Measurements from ENCODE around the gene THRB. TPM values are rescaled to one million over a fixed set of nuclear protein-coding genes. Genes with fewer than 3 reads are reported as not detected.

The THRB gene
- total and polyA plus RNA-seq, 7 experiments from 2014 or later, result 0.05 to 1.0 (median 0.16) TPM; not detected in 4

- DNase-seq, result no peak
- no peaks in the 10 kb centered on the region for H3K9me3 Mint-ChIP-seq
- no peak overlapping the region for H3K27ac Mint-ChIP-seq
- H3K27ac ChIP-seq (ENCODE audit: low read depth, low read length), result no peak overlapping the region
- H3K4me1 Mint-ChIP-seq, result peaks cover 0 to 3% (median 0%) of the 10 kb centered on the region in 7 donors
- H3K4me3 Mint-ChIP-seq, result no peak overlapping the region
- H3K4me1 ChIP-seq (ENCODE audit: control insufficient read depth in 2 of 2, insufficient read depth in 2 of 2, low read length in 2 of 2), result no peaks in the 10 kb centered on the region
- H3K36me3 Mint-ChIP-seq, result no peaks in the 10 kb centered on the region
- no peak overlapping the region for H3K4me3 ChIP-seq (ENCODE audit: low read length)
- no peaks in the 10 kb centered on the region for H3K36me3 ChIP-seq (ENCODE audit: control insufficient read depth in 2 of 3, insufficient read depth in 3 of 3, low read length in 3 of 3)
- CTCF ChIA-PET, result no interaction called here
- intact Hi-C loops (cut with micrococcal nuclease), result no loop called here
- H3K27me3 Mint-ChIP-seq, result no peaks in the 10 kb centered on the region
- POLR2A ChIA-PET, result no interaction called here
- no peaks in the 10 kb centered on the region for H3K9me3 ChIP-seq (ENCODE audit: control insufficient read depth in 2 of 3, low read length in 3 of 3)
- ATAC-seq, result no peak
- no peaks in the 10 kb centered on the region for H3K27me3 ChIP-seq (ENCODE audit: control insufficient read depth in 2 of 2, insufficient read depth in 2 of 2, low read length in 2 of 2)
These were observed 356.4 kb downstream of the THRB start for GRCh38 chr3:24137958-24138875.

GRCh38 chr3:24137334-24137733 is 357.3 kb downstream of the THRB start:
- Mint-ChIP-seq H3K27me3 (no peaks in the 10 kb centered on the region), H3K36me3 (no peaks in the 10 kb centered on the region), H3K4me3 (no peak overlapping the region), H3K27ac (no peak overlapping the region), H3K4me1 (peaks cover 0 to 3% (median 0%) of the 10 kb centered on the region in 7 donors), H3K9me3 (no peaks in the 10 kb centered on the region)
- ChIA-PET POLR2A (no interaction called here), CTCF (no interaction called here)
- H3K27ac ChIP-seq (ENCODE audit: low read depth, low read length), result no peak overlapping the region
- no peak for DNase-seq
- H3K4me3 ChIP-seq (ENCODE audit: low read length), result no peak overlapping the region
- no peaks in the 10 kb centered on the region for H3K27me3 ChIP-seq (ENCODE audit: control insufficient read depth in 2 of 2, insufficient read depth in 2 of 2, low read length in 2 of 2)
- H3K9me3 ChIP-seq (ENCODE audit: control insufficient read depth in 2 of 3, low read length in 3 of 3), result no peaks in the 10 kb centered on the region
- ATAC-seq, result no peak
- intact Hi-C loops (cut with micrococcal nuclease), result no loop called here
- H3K4me1 ChIP-seq (ENCODE audit: control insufficient read depth in 2 of 2, insufficient read depth in 2 of 2, low read length in 2 of 2), result no peaks in the 10 kb centered on the region
- no peaks in the 10 kb centered on the region for H3K36me3 ChIP-seq (ENCODE audit: control insufficient read depth in 2 of 3, insufficient read depth in 3 of 3, low read length in 3 of 3)

DNA sequence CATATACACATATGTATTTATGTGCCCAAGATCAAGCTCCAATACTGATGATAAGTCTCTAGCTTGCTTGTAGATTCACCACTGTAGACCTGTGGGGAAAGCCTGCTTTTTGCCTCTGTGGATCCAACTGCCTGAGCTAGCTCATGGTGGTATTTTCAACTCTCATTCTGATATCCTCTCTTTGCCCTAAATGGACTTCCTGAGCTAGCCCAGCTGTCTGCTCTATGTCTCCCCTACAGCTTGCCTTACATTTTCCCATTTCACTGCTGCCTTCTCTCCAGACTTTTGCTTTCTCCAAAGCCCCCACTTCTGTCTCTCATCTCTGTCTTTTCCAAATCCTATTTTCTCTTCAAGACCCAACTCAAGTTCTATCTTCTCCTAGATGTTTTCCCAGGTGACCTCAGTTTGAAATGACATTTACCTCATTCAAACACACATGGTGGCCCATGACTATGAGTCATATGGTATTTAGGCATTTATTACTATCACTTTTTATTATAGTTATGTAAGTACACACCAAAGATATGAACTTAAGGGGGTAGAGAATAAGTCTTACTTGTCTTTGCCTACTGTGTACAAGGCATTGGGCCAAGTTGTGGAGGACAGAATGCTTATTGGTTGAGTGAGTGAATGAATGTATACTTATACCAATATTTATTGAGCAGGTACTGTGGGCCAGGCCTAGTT is 357.9 kb downstream of the THRB start:
- ATAC-seq (no peak), DNase-seq (no peak)
- Mint-ChIP-seq H3K36me3 (no peaks in the 10 kb centered on the region), H3K27ac (no peak overlapping the region), H3K4me3 (no peak overlapping the region), H3K27me3 (no peaks in the 10 kb centered on the region), H3K4me1 (peaks cover 0 to 3% (median 0%) of the 10 kb centered on the region in 7 donors), H3K9me3 (no peaks in the 10 kb centered on the region)
- H3K27me3 ChIP-seq (ENCODE audit: control insufficient read depth in 2 of 2, insufficient read depth in 2 of 2, low read length in 2 of 2), result no peaks in the 10 kb centered on the region
- ChIA-PET CTCF (no interaction called here), POLR2A (interaction anchor here (0.6 kb wide), 1 partner anchor 239 kb away, joined by 3 read pairs; no protein-coding TSS in a partner anchor)
- H3K9me3 ChIP-seq (ENCODE audit: control insufficient read depth in 2 of 3, low read length in 3 of 3), result no peaks in the 10 kb centered on the region
- no peak overlapping the region for H3K27ac ChIP-seq (ENCODE audit: low read depth, low read length)
- H3K4me1 ChIP-seq (ENCODE audit: control insufficient read depth in 2 of 2, insufficient read depth in 2 of 2, low read length in 2 of 2), result no peaks in the 10 kb centered on the region
- no peak overlapping the region for H3K4me3 ChIP-seq (ENCODE audit: low read length)
- intact Hi-C loops (cut with micrococcal nuclease), result no loop called here
- no peaks in the 10 kb centered on the region for H3K36me3 ChIP-seq (ENCODE audit: control insufficient read depth in 2 of 3, insufficient read depth in 3 of 3, low read length in 3 of 3)

- Histone ChIP-seq H3K36me3 (ENCODE audit: control insufficient read depth in 2 of 3, insufficient read depth in 3 of 3, low read length in 3 of 3) (no peaks in the 10 kb centered on the region), H3K27ac (ENCODE audit: low read depth, low read length) (no peak overlapping the region), H3K4me3 (ENCODE audit: low read length) (no peak overlapping the region), H3K4me1 (ENCODE audit: control insufficient read depth in 2 of 2, insufficient read depth in 2 of 2, low read length in 2 of 2) (no peaks in the 10 kb centered on the region), H3K9me3 (ENCODE audit: control insufficient read depth in 2 of 3, low read length in 3 of 3) (no peaks in the 10 kb centered on the region), H3K27me3 (ENCODE audit: control insufficient read depth in 2 of 2, insufficient read depth in 2 of 2, low read length in 2 of 2) (no peaks in the 10 kb centered on the region)
- Mint-ChIP-seq H3K27me3 (no peaks in the 10 kb centered on the region), H3K9me3 (no peaks in the 10 kb centered on the region), H3K27ac (no peak overlapping the region), H3K4me1 (peaks cover 0 to 5% (median 0%) of the 10 kb centered on the region in 7 donors), H3K4me3 (no peak overlapping the region), H3K36me3 (no peaks in the 10 kb centered on the region)
- no peak for ATAC-seq
- no peak for DNase-seq
- ChIA-PET POLR2A (no interaction called here), CTCF (no interaction called here)
- intact Hi-C loops (cut with micrococcal nuclease), result no loop called here
These were observed 359.4 kb downstream of the THRB start for GRCh38 chr3:24135280-24135679.

- Mint-ChIP-seq H3K36me3 (no peaks in the 10 kb centered on the region), H3K27ac (no peak overlapping the region), H3K27me3 (no peaks in the 10 kb centered on the region), H3K4me1 (peaks cover 0 to 5% (median 0%) of the 10 kb centered on the region in 7 donors), H3K4me3 (no peak overlapping the region), H3K9me3 (peaks cover 0 to 3% (median 0%) of the 10 kb centered on the region in 11 donors)
- CTCF ChIA-PET, result no interaction called here
- Histone ChIP-seq H3K4me3 (ENCODE audit: low read length) (no peak overlapping the region), H3K27me3 (ENCODE audit: control insufficient read depth in 2 of 2, insufficient read depth in 2 of 2, low read length in 2 of 2) (no peaks in the 10 kb centered on the region), H3K36me3 (ENCODE audit: control insufficient read depth in 2 of 3, insufficient read depth in 3 of 3, low read length in 3 of 3) (no peaks in the 10 kb centered on the region), H3K9me3 (ENCODE audit: control insufficient read depth in 2 of 3, low read length in 3 of 3) (no peaks in the 10 kb centered on the region), H3K27ac (ENCODE audit: low read depth, low read length) (no peak overlapping the region), H3K4me1 (ENCODE audit: control insufficient read depth in 2 of 2, insufficient read depth in 2 of 2, low read length in 2 of 2) (no peaks in the 10 kb centered on the region)
- ATAC-seq (no peak), DNase-seq (no peak)
- POLR2A ChIA-PET, result no interaction called here
- intact Hi-C loops (cut with micrococcal nuclease), result no loop called here
These were observed 360.7 kb downstream of the THRB start for GRCh38 chr3:24133942-24134341.

GRCh38 chr3:24133436-24133835 is 361.2 kb downstream of the THRB start:
- Histone ChIP-seq H3K36me3 (ENCODE audit: control insufficient read depth in 2 of 3, insufficient read depth in 3 of 3, low read length in 3 of 3) (no peaks in the 10 kb centered on the region), H3K9me3 (ENCODE audit: control insufficient read depth in 2 of 3, low read length in 3 of 3) (no peaks in the 10 kb centered on the region), H3K27ac (ENCODE audit: low read depth, low read length) (no peak overlapping the region), H3K4me3 (ENCODE audit: low read length) (no peak overlapping the region), H3K27me3 (ENCODE audit: control insufficient read depth in 2 of 2, insufficient read depth in 2 of 2, low read length in 2 of 2) (no peaks in the 10 kb centered on the region), H3K4me1 (ENCODE audit: control insufficient read depth in 2 of 2, insufficient read depth in 2 of 2, low read length in 2 of 2) (no peaks in the 10 kb centered on the region)
- Mint-ChIP-seq H3K9me3 (peaks cover 0 to 3% (median 0%) of the 10 kb centered on the region in 11 donors), H3K36me3 (no peaks in the 10 kb centered on the region), H3K27me3 (no peaks in the 10 kb centered on the region), H3K4me1 (peaks cover 0 to 5% (median 0%) of the 10 kb centered on the region in 7 donors), H3K4me3 (no peak overlapping the region), H3K27ac (no peak overlapping the region)
- ATAC-seq, result no peak
- intact Hi-C loops (cut with micrococcal nuclease), result no loop called here
- POLR2A ChIA-PET, result no interaction called here
- DNase-seq, result no peak
- CTCF ChIA-PET, result no interaction called here

All from naive thymus-derived CD4-positive, alpha-beta T cell (primary cell).